Chondrocyte (in vitro differentiated cells): Measurements from ENCODE around the gene SH3PXD2A. TPM values are rescaled to one million over a fixed set of nuclear protein-coding genes. Genes with fewer than 3 reads are reported as not detected.

Source experiments
- DNase-seq: peaks from one replicate; pipeline ENCODE4 v3.0.0; 2021; ENCODE audit warnings: mixed read lengths, low spot score
- H3K27ac Mint-ChIP-seq: one replicate; pipeline ENCODE4 v1.8.0; 2021; ENCODE audit warnings: mild to moderate bottlenecking, moderate library complexity, mixed read lengths; ENCODE audit not compliant: unreplicated experiment
- H3K27me3 Mint-ChIP-seq: 2 replicates; pipeline ENCODE4 v1.8.0; 2021; ENCODE audit warnings: low read depth, mixed read lengths
- H3K36me3 Mint-ChIP-seq: 2 replicates; pipeline ENCODE4 v1.8.0; 2021; ENCODE audit warnings: low read depth, mixed read lengths
- H3K4me1 Mint-ChIP-seq: 2 replicates; pipeline ENCODE4 v1.8.0; 2021; ENCODE audit warnings: low read depth, mild to moderate bottlenecking, mixed read lengths
- H3K4me3 Mint-ChIP-seq: one replicate; pipeline ENCODE4 v1.8.0; 2021; ENCODE audit warnings: mild to moderate bottlenecking, moderate library complexity, mixed read lengths; ENCODE audit not compliant: unreplicated experiment
- H3K9me3 Mint-ChIP-seq: 2 replicates; pipeline ENCODE4 v1.8.0; 2021; ENCODE audit warnings: low read depth, mixed read lengths
- CTCF ChIP-seq: fragments of 200-600 bp; sonication (generic); IDR thresholded peaks from 2 replicates; pipeline ENCODE4 v1.5.0; 2021; ENCODE audit warnings: antibody characterized with exemption, mild to moderate bottlenecking, moderate library complexity
- total RNA-seq: library from RNA; stranded (reverse); gene quantifications from 3 replicates; pipeline ENCODE4 v1.2.1, GENCODE V29; 2021

The SH3PXD2A gene
- total RNA-seq, 1 donor from 2014 or later: 46.0 TPM

- Mint-ChIP-seq H3K4me3 (no peak overlapping the region), H3K36me3 (no peaks in the 10 kb centered on the region), H3K4me1 (peaks cover 5% of the 10 kb centered on the region), H3K27ac (no peak overlapping the region), H3K9me3 (no peaks in the 10 kb centered on the region), H3K27me3 (peaks cover 3% of the 10 kb centered on the region)
- no peak for DNase-seq
- no peak for TF ChIP-seq CTCF
Observed at GRCh38 chr10:103709341-103709920, 145.9 kb downstream of the SH3PXD2A start.

GRCh38 chr10:103708627-103709288 lies 146.6 kb downstream of the SH3PXD2A start:
- Mint-ChIP-seq H3K4me3 (no peak overlapping the region), H3K9me3 (no peaks in the 10 kb centered on the region), H3K4me1 (peaks cover 5% of the 10 kb centered on the region), H3K27me3 (peaks cover 3% of the 10 kb centered on the region), H3K36me3 (no peaks in the 10 kb centered on the region), H3K27ac (no peak overlapping the region)
- TF ChIP-seq CTCF: no peak
- DNase-seq: no peak

- Mint-ChIP-seq H3K4me3 (no peak overlapping the region), H3K27ac (no peak overlapping the region), H3K9me3 (no peaks in the 10 kb centered on the region), H3K27me3 (peaks cover 3% of the 10 kb centered on the region), H3K4me1 (peaks cover 5% of the 10 kb centered on the region), H3K36me3 (no peaks in the 10 kb centered on the region)
- no peak for TF ChIP-seq CTCF
- DNase-seq: no peak
Observed at GRCh38 chr10:103707956-103708626, 147.3 kb downstream of the SH3PXD2A start.

GRCh38 chr10:103706762-103707161 lies 148.6 kb downstream of the SH3PXD2A start:
- H3K4me1 Mint-ChIP-seq: peaks cover 5% of the 10 kb centered on the region
- no peak overlapping the region for H3K27ac Mint-ChIP-seq
- no peak for DNase-seq
- H3K9me3 Mint-ChIP-seq: no peaks in the 10 kb centered on the region
- TF ChIP-seq CTCF: no peak
- H3K27me3 Mint-ChIP-seq: peaks cover 3% of the 10 kb centered on the region
- no peak overlapping the region for H3K4me3 Mint-ChIP-seq
- H3K36me3 Mint-ChIP-seq: no peaks in the 10 kb centered on the region

GRCh38 chr10:103706047-103706446 lies 149.3 kb downstream of the SH3PXD2A start:
- TF ChIP-seq CTCF: peak; percentile 33
- H3K36me3 Mint-ChIP-seq: no peaks in the 10 kb centered on the region
- no peak for DNase-seq
- H3K4me1 Mint-ChIP-seq: peaks cover 5% of the 10 kb centered on the region
- no peak overlapping the region for H3K27ac Mint-ChIP-seq
- H3K4me3 Mint-ChIP-seq: no peak overlapping the region
- H3K27me3 Mint-ChIP-seq: peaks cover 3% of the 10 kb centered on the region
- no peaks in the 10 kb centered on the region for H3K9me3 Mint-ChIP-seq
